ENCODE data around the gene KCNA2. TPM values are rescaled to one million over a fixed set of nuclear protein-coding genes. Genes with fewer than 3 reads are reported as not detected.

KCNA2 gene
- total RNA-seq, 1 donor from 2014 or later, result 0.04 TPM

DNA sequence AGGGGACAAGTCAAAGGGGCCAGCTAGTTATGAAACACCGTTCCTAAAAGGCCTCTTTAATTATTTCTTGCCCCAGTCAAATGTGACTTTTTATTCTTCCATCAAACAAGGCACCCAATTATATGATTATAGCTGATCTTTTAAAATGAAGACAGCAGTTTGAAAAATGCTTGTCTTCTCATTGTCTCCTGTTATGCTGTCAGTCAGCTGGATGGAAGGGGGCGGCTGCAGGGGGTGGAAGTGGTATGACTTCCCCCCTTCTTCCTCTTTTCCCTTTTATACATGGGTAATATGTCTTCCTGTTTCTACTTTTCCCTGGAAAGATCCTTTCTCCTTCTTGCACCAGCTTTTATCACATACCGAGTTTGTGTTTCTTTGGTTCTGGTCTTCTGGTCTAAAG is 61.4 kb downstream of the KCNA2 start:
- no peak overlapping the region for H3K4me3 Mint-ChIP-seq
- Histone ChIP-seq H3K36me3 (no peaks in the 10 kb centered on the region), H3F3A (ENCODE audit: low read depth) (no peaks in the 10 kb centered on the region), H3K27me3 (peaks cover 10% of the 10 kb centered on the region), H3K4me1 (no peaks in the 10 kb centered on the region), H2AFZ (replicated peaks) (no peak overlapping the region), H3K79me2 (ENCODE audit: low read depth) (no peaks in the 10 kb centered on the region), H3K4me3 (no peak overlapping the region), H3K27ac (no peak overlapping the region), H3K9ac (no peak overlapping the region), H3K9me3 (ENCODE audit: low read depth) (no peaks in the 10 kb centered on the region), H3K4me2 (no peak overlapping the region), H4K20me1 (ENCODE audit: low read depth) (peaks cover 19% of the 10 kb centered on the region)
- H3K27me3 Mint-ChIP-seq (ENCODE audit: insufficient read depth, low read depth), result peaks cover 2% of the 10 kb centered on the region
- H3K36me3 Mint-ChIP-seq, result no peaks in the 10 kb centered on the region
- H3K27ac Mint-ChIP-seq, result no peak overlapping the region
- peaks cover 2% of the 10 kb centered on the region for H3K4me1 Mint-ChIP-seq
- TF ChIP-seq, protein P1, sequence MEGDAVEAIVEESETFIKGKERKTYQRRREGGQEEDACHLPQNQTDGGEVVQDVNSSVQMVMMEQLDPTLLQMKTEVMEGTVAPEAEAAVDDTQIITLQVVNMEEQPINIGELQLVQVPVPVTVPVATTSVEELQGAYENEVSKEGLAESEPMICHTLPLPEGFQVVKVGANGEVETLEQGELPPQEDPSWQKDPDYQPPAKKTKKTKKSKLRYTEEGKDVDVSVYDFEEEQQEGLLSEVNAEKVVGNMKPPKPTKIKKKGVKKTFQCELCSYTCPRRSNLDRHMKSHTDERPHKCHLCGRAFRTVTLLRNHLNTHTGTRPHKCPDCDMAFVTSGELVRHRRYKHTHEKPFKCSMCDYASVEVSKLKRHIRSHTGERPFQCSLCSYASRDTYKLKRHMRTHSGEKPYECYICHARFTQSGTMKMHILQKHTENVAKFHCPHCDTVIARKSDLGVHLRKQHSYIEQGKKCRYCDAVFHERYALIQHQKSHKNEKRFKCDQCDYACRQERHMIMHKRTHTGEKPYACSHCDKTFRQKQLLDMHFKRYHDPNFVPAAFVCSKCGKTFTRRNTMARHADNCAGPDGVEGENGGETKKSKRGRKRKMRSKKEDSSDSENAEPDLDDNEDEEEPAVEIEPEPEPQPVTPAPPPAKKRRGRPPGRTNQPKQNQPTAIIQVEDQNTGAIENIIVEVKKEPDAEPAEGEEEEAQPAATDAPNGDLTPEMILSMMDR (IDR thresholded peaks at IDR 0.05), result no peak
- no peak for TF ChIP-seq EZH2phosphoT487 (IDR thresholded peaks at IDR 0.05)
- TF ChIP-seq EZH2 (IDR thresholded peaks at IDR 0.05), result no peak
- DNase-seq (ENCODE audit: low spot score), result no peak
- no peaks in the 10 kb centered on the region for H3K9me3 Mint-ChIP-seq

Other genes with a start within 250 kb of the KCNA2 start
- 0.28 and 0.56 TPM in 2 replicates for gene SLC16A4, start 215.3 kb downstream of the KCNA2 start, total RNA-seq (ENCODE audit: low replicate concordance)
- 34.4 and 46.8 TPM in 2 replicates for gene LAMTOR5, start 198.7 kb downstream of the KCNA2 start, total RNA-seq (ENCODE audit: low replicate concordance)
- gene PROK1, start 155.2 kb downstream of the KCNA2 start, total RNA-seq (ENCODE audit: low replicate concordance), result 0.12 TPM in 1 of 2 replicates, not detected in the other
- not detected in 2 replicates for gene KCNA10, start 87.2 kb downstream of the KCNA2 start, total RNA-seq (ENCODE audit: low replicate concordance)
- 0.62 and 0.69 TPM in 2 replicates for gene KCNA3, start 68.6 kb upstream of the KCNA2 start, total RNA-seq (ENCODE audit: low replicate concordance)

All from neural progenitor cell (in vitro differentiated cells).